ENCODE measurements around the gene EMILIN2.

Gene EMILIN2

GRCh38 chr18:2958819-2959298 lies 112.1 kb downstream of the EMILIN2 start:
- DNase-seq (ENCODE audit: low read depth), result no peak

- DNase-seq (ENCODE audit: low read depth), result no peak
These were observed 112.5 kb downstream of the EMILIN2 start for GRCh38 chr18:2959341-2959740.

- DNase-seq (ENCODE audit: low read depth), result no peak
These were observed 114.3 kb downstream of the EMILIN2 start for GRCh38 chr18:2960983-2961696.

GRCh38 chr18:2961821-2962220 lies 115.0 kb downstream of the EMILIN2 start:
- DNase-seq (ENCODE audit: low read depth), result no peak

GRCh38 chr18:2963048-2963447 lies 116.2 kb downstream of the EMILIN2 start:
- no peak for DNase-seq (ENCODE audit: low read depth)

- no peak for DNase-seq (ENCODE audit: low read depth)
These were observed 117.7 kb downstream of the EMILIN2 start for GRCh38 chr18:2964361-2965010.

All from stimulated activated CD8-positive, alpha-beta memory T cell treated with anti-CD3 and anti-CD28 coated beads, Interleukin-15, amount 100 ng/mL, for 1 hour (primary cell).